Measurements from ENCODE around the gene RAB40C.

The RAB40C gene

DNA sequence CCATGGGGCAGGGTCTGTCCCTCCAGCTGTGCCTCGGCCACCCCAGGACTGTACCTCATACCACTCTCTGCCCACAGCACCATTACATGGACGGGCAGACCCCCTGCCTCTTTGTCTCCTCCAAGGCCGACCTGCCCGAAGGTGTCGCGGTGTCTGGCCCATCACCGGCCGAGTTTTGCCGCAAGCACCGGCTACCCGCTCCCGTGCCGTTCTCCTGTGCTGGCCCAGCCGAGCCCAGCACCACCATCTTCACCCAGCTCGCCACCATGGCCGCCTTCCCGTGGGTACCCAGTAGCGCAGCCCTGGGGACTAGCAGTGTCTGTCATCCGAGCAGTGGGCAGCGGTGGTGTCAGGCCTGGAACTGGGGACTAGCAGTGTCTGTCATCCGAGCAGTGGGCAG is 83.0 kb downstream of the RAB40C start:
- H2BK120ac ChIP-seq (ENCODE audit: low read depth, low read length): no peak overlapping the region
- H3K4me1 ChIP-seq (ENCODE audit: control insufficient read depth, low read depth, low read length): peaks cover 5% of the 10 kb centered on the region
- H2BK5ac ChIP-seq (ENCODE audit: low read length): no peak overlapping the region
- no peak overlapping the region for H3K4me2 ChIP-seq (ENCODE audit: low read length)
- WGBS (ENCODE audit: extremely low coverage, insufficient coverage, low lambda C conversion rate): no CpG with 5 or more reads among the region's 21 CpGs
- H3K23ac ChIP-seq (ENCODE audit: low read length): no peak overlapping the region
- DNase-seq: no peak
- H2BK15ac ChIP-seq (replicated peaks; ENCODE audit: low read depth): no peak overlapping the region
- H3K18ac ChIP-seq (ENCODE audit: low read length): no peak overlapping the region
- H3K27me3 ChIP-seq (ENCODE audit: insufficient read depth, low read length, poor library complexity): no peaks in the 10 kb centered on the region
- H3K79me2 ChIP-seq (ENCODE audit: control insufficient read depth, insufficient read depth, low read length): peaks cover 12% of the 10 kb centered on the region
- H3K36me3 ChIP-seq (ENCODE audit: control insufficient read depth, insufficient read depth, low read length): peaks cover 22% of the 10 kb centered on the region
- H3K4ac ChIP-seq (ENCODE audit: low read depth, low read length): no peak overlapping the region
- H3K4me3 ChIP-seq (ENCODE audit: low read length): no peak overlapping the region
- H3K56ac ChIP-seq (ENCODE audit: low read length): no peak overlapping the region
- no peak overlapping the region for H3K9ac ChIP-seq (ENCODE audit: low read length)
- no peak overlapping the region for H2AK5ac ChIP-seq (ENCODE audit: low read length)
- H4K5ac ChIP-seq (ENCODE audit: low read length): no peak overlapping the region
- peaks cover 9% of the 10 kb centered on the region for H3K79me1 ChIP-seq (ENCODE audit: low read length)
- H3K27ac ChIP-seq (ENCODE audit: low read depth, low read length): no peak overlapping the region
- no peak overlapping the region for H4K8ac ChIP-seq (ENCODE audit: low read depth, low read length)

DNA sequence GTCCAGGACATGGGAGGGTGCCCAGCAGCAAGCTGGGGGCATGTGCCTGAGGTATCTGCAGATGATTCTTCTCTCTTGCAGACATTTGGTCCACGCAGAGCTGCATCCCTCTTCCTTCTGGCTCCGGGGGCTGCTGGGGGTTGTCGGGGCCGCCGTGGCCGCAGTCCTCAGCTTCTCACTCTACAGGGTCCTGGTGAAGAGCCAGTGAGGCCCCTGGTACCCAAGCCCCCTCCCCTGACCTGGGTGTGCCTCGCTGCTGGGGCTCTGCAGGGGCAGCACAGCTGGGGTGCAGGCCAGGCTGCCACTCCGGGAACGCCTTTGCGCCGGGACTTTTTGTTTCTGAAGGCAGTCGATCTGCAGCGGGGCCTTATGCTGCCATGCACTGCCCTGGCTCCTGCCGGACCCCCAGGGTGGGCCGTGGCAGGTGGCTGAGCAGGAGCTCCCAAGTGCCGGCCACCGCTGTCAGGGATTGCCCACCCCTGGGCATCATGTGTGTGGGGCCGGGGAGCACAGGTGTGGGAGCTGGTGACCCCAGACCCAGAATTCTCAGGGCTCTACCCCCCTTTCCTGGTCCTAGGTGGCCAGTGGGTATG is 83.6 kb downstream of the RAB40C start:
- H2BK15ac ChIP-seq (replicated peaks; ENCODE audit: low read depth): no peak overlapping the region
- no peak overlapping the region for H3K4me2 ChIP-seq (ENCODE audit: low read length)
- no peak overlapping the region for H2AK5ac ChIP-seq (ENCODE audit: low read length)
- no peak overlapping the region for H3K9ac ChIP-seq (ENCODE audit: low read length)
- no peak overlapping the region for H3K56ac ChIP-seq (ENCODE audit: low read length)
- no peak overlapping the region for H4K5ac ChIP-seq (ENCODE audit: low read length)
- DNase-seq: no peak
- no peak overlapping the region for H4K8ac ChIP-seq (ENCODE audit: low read depth, low read length)
- no peaks in the 10 kb centered on the region for H3K27me3 ChIP-seq (ENCODE audit: insufficient read depth, low read length, poor library complexity)
- peaks cover 9% of the 10 kb centered on the region for H3K79me2 ChIP-seq (ENCODE audit: control insufficient read depth, insufficient read depth, low read length)
- H3K4me1 ChIP-seq (ENCODE audit: control insufficient read depth, low read depth, low read length): peaks cover 5% of the 10 kb centered on the region
- WGBS (ENCODE audit: extremely low coverage, insufficient coverage, low lambda C conversion rate): no CpG with 5 or more reads among the region's 18 CpGs
- H3K4ac ChIP-seq (ENCODE audit: low read depth, low read length): no peak overlapping the region
- H3K27ac ChIP-seq (ENCODE audit: low read depth, low read length): no peak overlapping the region
- H3K23ac ChIP-seq (ENCODE audit: low read length): no peak overlapping the region
- no peak overlapping the region for H3K4me3 ChIP-seq (ENCODE audit: low read length)
- H3K79me1 ChIP-seq (ENCODE audit: low read length): peaks cover 9% of the 10 kb centered on the region
- H3K36me3 ChIP-seq (ENCODE audit: control insufficient read depth, insufficient read depth, low read length): peaks cover 22% of the 10 kb centered on the region
- H2BK5ac ChIP-seq (ENCODE audit: low read length): no peak overlapping the region
- no peak overlapping the region for H2BK120ac ChIP-seq (ENCODE audit: low read depth, low read length)
- no peak overlapping the region for H3K18ac ChIP-seq (ENCODE audit: low read length)

DNA sequence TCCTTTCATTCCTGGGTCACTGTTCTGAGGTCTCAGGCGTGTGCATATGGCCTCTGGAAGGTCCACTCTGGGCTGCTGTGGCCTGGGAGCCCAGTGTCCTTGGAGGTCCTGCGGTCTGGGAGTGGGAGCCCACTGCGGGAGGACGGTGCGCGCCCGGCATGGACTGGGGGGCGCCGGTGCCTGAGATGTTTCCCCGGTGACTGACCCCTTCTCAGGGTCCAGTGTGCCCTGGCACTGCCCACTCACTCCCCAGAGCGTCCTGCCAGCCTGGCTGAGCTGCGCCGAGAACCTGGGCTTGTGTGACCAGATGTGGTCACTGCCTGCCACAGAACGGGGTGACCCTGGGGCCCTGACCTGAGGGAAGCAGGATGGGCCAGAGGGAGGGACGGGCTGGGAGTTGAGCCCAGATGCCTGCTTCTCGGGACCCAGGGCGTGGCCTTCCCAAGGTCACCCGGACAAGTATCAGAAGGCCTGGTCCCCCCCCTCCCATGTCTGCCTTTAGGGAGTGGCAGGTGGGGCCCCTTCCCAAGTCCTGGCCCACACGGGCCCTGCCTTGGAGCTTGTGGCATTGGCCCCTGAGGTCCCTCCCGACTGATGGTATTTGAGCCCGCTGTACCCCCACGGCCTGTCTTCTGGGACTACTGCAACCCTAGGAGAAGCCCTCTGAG is 84.5 kb downstream of the RAB40C start:
- Histone ChIP-seq H3K18ac (ENCODE audit: low read length) (no peak overlapping the region), H3K56ac (ENCODE audit: low read length) (no peak overlapping the region), H4K8ac (ENCODE audit: low read depth, low read length) (no peak overlapping the region), H3K9ac (ENCODE audit: low read length) (no peak overlapping the region), H2BK15ac (replicated peaks; ENCODE audit: low read depth) (no peak overlapping the region), H3K79me1 (ENCODE audit: low read length) (peaks cover 1% of the 10 kb centered on the region), H3K4me1 (ENCODE audit: control insufficient read depth, low read depth, low read length) (peaks cover 5% of the 10 kb centered on the region), H3K23ac (ENCODE audit: low read length) (no peak overlapping the region), H2BK120ac (ENCODE audit: low read depth, low read length) (no peak overlapping the region), H3K79me2 (ENCODE audit: control insufficient read depth, insufficient read depth, low read length) (peaks cover under 1% of the 10 kb centered on the region), H3K4me3 (ENCODE audit: low read length) (no peak overlapping the region), H3K4me2 (ENCODE audit: low read length) (no peak overlapping the region), H3K27me3 (ENCODE audit: insufficient read depth, low read length, poor library complexity) (no peaks in the 10 kb centered on the region), H4K5ac (ENCODE audit: low read length) (no peak overlapping the region), H3K4ac (ENCODE audit: low read depth, low read length) (no peak overlapping the region), H2BK5ac (ENCODE audit: low read length) (no peak overlapping the region), H2AK5ac (ENCODE audit: low read length) (no peak overlapping the region), H3K36me3 (ENCODE audit: control insufficient read depth, insufficient read depth, low read length) (peaks cover 21% of the 10 kb centered on the region), H3K27ac (ENCODE audit: low read depth, low read length) (no peak overlapping the region)
- WGBS (ENCODE audit: extremely low coverage, insufficient coverage, low lambda C conversion rate): no CpG with 5 or more reads among the region's 22 CpGs
- no peak for DNase-seq

DNA sequence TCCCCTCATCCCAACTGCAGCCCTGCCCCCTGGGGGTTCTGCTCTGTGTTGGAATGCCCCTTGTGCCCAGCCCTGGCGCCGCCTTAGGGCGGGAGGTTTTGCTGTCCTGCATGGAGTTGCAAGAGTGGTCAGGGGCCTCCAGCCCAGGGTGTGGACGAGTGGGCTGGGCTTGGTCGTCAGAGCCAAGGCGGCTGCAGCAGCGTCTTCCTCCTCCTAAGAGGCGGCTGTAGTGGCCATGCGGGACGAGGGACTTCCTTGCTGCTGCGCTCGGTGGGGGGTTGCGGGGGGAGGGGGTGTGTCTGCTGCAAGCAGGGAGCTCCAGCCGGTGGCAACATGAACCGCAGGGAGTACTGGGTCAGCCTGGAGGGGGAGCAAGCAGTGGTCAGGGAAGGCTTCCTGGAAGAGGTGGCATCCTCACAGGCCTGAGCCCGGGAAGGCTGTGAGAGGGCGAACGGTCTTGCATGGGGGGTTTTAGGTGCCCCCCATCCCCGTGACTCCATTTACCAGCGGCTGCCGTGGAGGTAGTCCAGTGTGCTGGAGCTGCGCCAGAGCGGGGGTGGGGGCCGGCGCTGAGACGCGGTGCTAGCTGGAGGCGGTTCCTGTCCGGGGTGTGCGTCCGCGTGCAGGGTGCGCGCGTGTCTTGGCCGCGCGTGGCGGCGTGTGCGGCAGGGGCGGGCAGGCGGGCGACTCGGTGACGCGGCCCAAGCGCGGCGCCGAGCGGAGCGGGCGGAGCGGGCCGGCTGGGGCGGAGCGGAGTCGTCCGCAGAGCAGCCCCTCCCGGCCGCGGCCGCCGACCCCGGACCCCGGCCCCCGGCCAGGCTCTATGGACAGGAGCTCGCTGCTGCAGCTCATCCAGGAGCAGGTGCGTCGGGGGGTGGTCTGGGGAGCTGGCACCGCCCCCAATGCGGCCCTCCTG is 85.4 kb downstream of the RAB40C start, which contains the start of gene RHBDL1:
Gene RHBDL1, plus strand, starts transcription at position 704 of the 916 bp plus-strand sequence. Its CDS starts 120 bp downstream, at position 824.
- H3K4me1 ChIP-seq (ENCODE audit: control insufficient read depth, low read depth, low read length): peaks cover 5% of the 10 kb centered on the region
- no peak within 1 kb of the TSS for H3K4ac ChIP-seq (ENCODE audit: low read depth, low read length)
- H4K5ac ChIP-seq (ENCODE audit: low read length): no peak within 1 kb of the TSS
- H3K18ac ChIP-seq (ENCODE audit: low read length): no peak within 1 kb of the TSS
- no peaks in the 10 kb centered on the region for H3K79me1 ChIP-seq (ENCODE audit: low read length)
- no peak within 1 kb of the TSS for H2BK15ac ChIP-seq (replicated peaks; ENCODE audit: low read depth)
- H3K56ac ChIP-seq (ENCODE audit: low read length): peak within 1 kb of the TSS; percentile 67
- no peaks in the 10 kb centered on the region for H3K27me3 ChIP-seq (ENCODE audit: insufficient read depth, low read length, poor library complexity)
- H3K79me2 ChIP-seq (ENCODE audit: control insufficient read depth, insufficient read depth, low read length): no peaks in the 10 kb centered on the region
- H3K27ac ChIP-seq (ENCODE audit: low read depth, low read length): no peak within 1 kb of the TSS
- H2BK120ac ChIP-seq (ENCODE audit: low read depth, low read length): no peak within 1 kb of the TSS
- no peak within 1 kb of the TSS for H2AK5ac ChIP-seq (ENCODE audit: low read length)
- no CpG with 5 or more reads among the region's 73 CpGs for WGBS (ENCODE audit: extremely low coverage, insufficient coverage, low lambda C conversion rate)
- H3K4me3 ChIP-seq (ENCODE audit: low read length): no peak within 1 kb of the TSS
- peak within 1 kb of the TSS; percentile 53 for H3K9ac ChIP-seq (ENCODE audit: low read length)
- H3K4me2 ChIP-seq (ENCODE audit: low read length): peak within 1 kb of the TSS; percentile 38
- peak; percentile 84 for DNase-seq
- H4K8ac ChIP-seq (ENCODE audit: low read depth, low read length): no peak within 1 kb of the TSS
- H3K36me3 ChIP-seq (ENCODE audit: control insufficient read depth, insufficient read depth, low read length): peaks cover 15% of the 10 kb centered on the region
- no peak within 1 kb of the TSS for H2BK5ac ChIP-seq (ENCODE audit: low read length)
- no peak within 1 kb of the TSS for H3K23ac ChIP-seq (ENCODE audit: low read length)

DNA sequence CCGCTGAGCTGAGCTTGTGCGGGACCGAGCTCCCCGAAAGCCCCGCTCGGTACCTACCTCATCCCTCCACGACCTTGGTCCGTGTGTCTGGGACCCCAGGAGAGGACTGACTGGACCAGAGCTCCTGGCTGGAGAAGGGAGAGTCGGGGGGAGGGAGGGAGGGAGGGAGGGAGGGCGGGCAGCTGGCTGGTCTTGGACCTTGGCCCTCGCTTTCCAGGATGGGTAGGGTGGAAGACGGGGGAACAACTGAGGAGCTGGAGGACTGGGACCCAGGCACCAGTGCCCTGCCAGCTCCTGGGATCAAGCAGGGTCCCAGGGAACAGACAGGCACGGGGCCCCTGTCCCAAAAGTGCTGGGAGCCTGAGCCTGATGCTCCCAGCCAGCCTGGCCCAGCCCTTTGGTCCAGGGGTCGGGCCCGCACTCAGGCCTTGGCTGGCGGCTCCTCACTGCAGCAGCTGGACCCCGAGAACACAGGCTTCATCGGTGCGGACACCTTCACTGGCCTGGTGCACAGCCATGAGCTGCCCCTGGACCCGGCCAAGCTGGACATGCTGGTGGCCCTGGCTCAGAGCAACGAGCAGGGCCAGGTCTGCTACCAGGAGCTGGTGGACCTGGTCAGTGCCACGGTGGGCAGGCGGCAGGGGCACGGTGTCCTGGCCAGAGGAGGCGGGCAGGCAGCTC is 86.2 kb downstream of the RAB40C start:
- peak overlapping the region; percentile 25 for H3K56ac ChIP-seq (ENCODE audit: low read length)
- H3K23ac ChIP-seq (ENCODE audit: low read length): no peak overlapping the region
- H3K27ac ChIP-seq (ENCODE audit: low read depth, low read length): no peak overlapping the region
- H2BK120ac ChIP-seq (ENCODE audit: low read depth, low read length): no peak overlapping the region
- no peak overlapping the region for H3K4me3 ChIP-seq (ENCODE audit: low read length)
- no peak overlapping the region for H3K4ac ChIP-seq (ENCODE audit: low read depth, low read length)
- no peak overlapping the region for H4K5ac ChIP-seq (ENCODE audit: low read length)
- no peak overlapping the region for H4K8ac ChIP-seq (ENCODE audit: low read depth, low read length)
- H2AK5ac ChIP-seq (ENCODE audit: low read length): no peak overlapping the region
- H3K18ac ChIP-seq (ENCODE audit: low read length): no peak overlapping the region
- no peak for DNase-seq
- no peak overlapping the region for H2BK5ac ChIP-seq (ENCODE audit: low read length)
- H3K4me2 ChIP-seq (ENCODE audit: low read length): no peak overlapping the region
- WGBS (ENCODE audit: extremely low coverage, insufficient coverage, low lambda C conversion rate): no CpG with 5 or more reads among the region's 25 CpGs
- H3K27me3 ChIP-seq (ENCODE audit: insufficient read depth, low read length, poor library complexity): no peaks in the 10 kb centered on the region
- peaks cover 4% of the 10 kb centered on the region for H3K79me2 ChIP-seq (ENCODE audit: control insufficient read depth, insufficient read depth, low read length)
- no peak overlapping the region for H3K9ac ChIP-seq (ENCODE audit: low read length)
- H2BK15ac ChIP-seq (replicated peaks; ENCODE audit: low read depth): no peak overlapping the region
- H3K79me1 ChIP-seq (ENCODE audit: low read length): peaks cover under 1% of the 10 kb centered on the region
- H3K4me1 ChIP-seq (ENCODE audit: control insufficient read depth, low read depth, low read length): peaks cover 5% of the 10 kb centered on the region
- peaks cover 10% of the 10 kb centered on the region for H3K36me3 ChIP-seq (ENCODE audit: control insufficient read depth, insufficient read depth, low read length)

Measured in mesendoderm (in vitro differentiated cells).